Measurements from ENCODE around the gene POU6F2.

The POU6F2 gene

GRCh38 chr7:39504963-39505362 lies 527.3 kb downstream of the POU6F2 start:
- DNase-seq (ENCODE audit: low read depth in 2 of 2) = no peak

GRCh38 chr7:39507866-39508551 lies 530.3 kb downstream of the POU6F2 start:
- no peak for DNase-seq (ENCODE audit: low read depth in 2 of 2)

- DNase-seq (ENCODE audit: low read depth in 2 of 2) = no peak
Measured at GRCh38 chr7:39509436-39509835, 531.7 kb downstream of the POU6F2 start.

GRCh38 chr7:39509912-39510311 lies 532.2 kb downstream of the POU6F2 start:
- no peak for DNase-seq (ENCODE audit: low read depth in 2 of 2)

- DNase-seq (ENCODE audit: low read depth in 2 of 2) = no peak
Measured at GRCh38 chr7:39510864-39511354, 533.2 kb downstream of the POU6F2 start.

GRCh38 chr7:39515534-39516228 lies 538.0 kb downstream of the POU6F2 start:
- DNase-seq (ENCODE audit: low read depth in 2 of 2) = no peak

- DNase-seq (ENCODE audit: low read depth in 2 of 2) = no peak
Measured at GRCh38 chr7:39516498-39516897, 538.8 kb downstream of the POU6F2 start.

- DNase-seq (ENCODE audit: low read depth in 2 of 2) = no peak
Measured at GRCh38 chr7:39517240-39517639, 539.5 kb downstream of the POU6F2 start.
